H1 (cell line): Measurements from ENCODE around the gene MARK3. TPM values are rescaled to one million over a fixed set of nuclear protein-coding genes. Genes with fewer than 3 reads are reported as not detected.

Source experiments
- CBX5 ChIP-seq: fragments of 300-800, 300-1000 bp; sonication (generic); IDR thresholded peaks from 2 replicates; pipeline ENCODE4 v1.7.1; 2016; ENCODE audit warnings: antibody characterized with exemption, low read length, low read depth
- CBX8 ChIP-seq: fragments of 300-800, 300-1000 bp; sonication (generic); IDR thresholded peaks from 2 replicates; pipeline ENCODE4 v1.7.1; 2016; ENCODE audit warnings: low read depth, low read length, borderline replicate concordance
- CEBPB ChIP-seq: IDR thresholded peaks from 2 replicates; pipeline ENCODE4 v1.6.1; 2012; ENCODE audit warnings: low read depth, low read length
- CHD1 ChIP-seq: IDR thresholded peaks from 2 replicates; pipeline ENCODE4 v1.6.1; 2012; ENCODE audit warnings: low read depth, low read length, improper control_type of control experiment
- CHD2 ChIP-seq: IDR thresholded peaks from 2 replicates; pipeline ENCODE4 v1.6.1; 2012; ENCODE audit warnings: low read length, improper control_type of control experiment
- CTBP2 ChIP-seq: IDR thresholded peaks from 2 replicates; pipeline ENCODE4 v1.7.0; 2011; ENCODE audit warnings: borderline replicate concordance, mild to moderate bottlenecking, moderate library complexity, mixed read lengths, low read length; ENCODE audit not compliant: insufficient read depth, insufficient read length
- EZH2 ChIP-seq: fragments of 200-600 bp; sonication (generic); IDR thresholded peaks from 2 replicates; pipeline ENCODE4 v1.7.1; 2012; ENCODE audit warnings: low read depth, mild to moderate bottlenecking, moderate library complexity, low read length, inconsistent platforms; ENCODE audit not compliant: severe bottlenecking
- FOSL1 ChIP-seq: IDR thresholded peaks from 2 replicates; pipeline ENCODE4 v1.6.1; 2011; ENCODE audit warnings: mild to moderate bottlenecking, low read depth, low read length, moderate library complexity; ENCODE audit not compliant: insufficient read depth
- GTF2F1 ChIP-seq: IDR thresholded peaks from 2 replicates; pipeline ENCODE4 v1.6.1; 2012; ENCODE audit warnings: low read depth, low read length, improper control_type of control experiment, borderline replicate concordance
- JUND ChIP-seq: IDR thresholded peaks from 2 replicates; pipeline ENCODE4 v1.6.1; 2011; ENCODE audit warnings: mild to moderate bottlenecking, improper control_type of control experiment, low read length
- NANOG ChIP-seq: IDR thresholded peaks from 2 replicates; pipeline ENCODE4 v1.6.1; 2011; ENCODE audit warnings: low read length, low read depth, mild to moderate bottlenecking, inconsistent platforms; ENCODE audit not compliant: insufficient read depth, poor library complexity, severe bottlenecking
- NRF1 ChIP-seq: IDR thresholded peaks from 2 replicates; pipeline ENCODE4 v1.6.1; 2011; ENCODE audit warnings: mild to moderate bottlenecking, low read depth, low read length, improper control_type of control experiment
- POU5F1 ChIP-seq: IDR thresholded peaks from 2 replicates; pipeline ENCODE4 v1.6.1; 2011; ENCODE audit warnings: low read depth, mild to moderate bottlenecking, low read length, moderate library complexity
- RAD21 ChIP-seq, 2 experiments: IDR thresholded peaks in 1 of 2; conservative IDR thresholded peaks in 1 of 2; 2 replicates each; pipeline ENCODE4 v1.6.1; 2011; ENCODE audit warnings: low read depth in 2 of 2, low read length in 2 of 2, improper control_type of control experiment in 1 of 2, inconsistent platforms in 1 of 2, mild to moderate bottlenecking in 1 of 2, moderate library complexity in 1 of 2
- RFX5 ChIP-seq: IDR thresholded peaks from 2 replicates; pipeline ENCODE4 v1.6.1; 2011; ENCODE audit warnings: low read depth, low read length, improper control_type of control experiment, borderline replicate concordance
- SAP30 ChIP-seq: fragments of 300-600 bp; sonication (generic); IDR thresholded peaks from 2 replicates; pipeline ENCODE4 v1.7.1; 2012; ENCODE audit warnings: low read length, moderate library complexity, mild to moderate bottlenecking, inconsistent platforms; ENCODE audit not compliant: insufficient read depth, insufficient replicate concordance
- SIRT6 ChIP-seq: IDR thresholded peaks from one replicate; pipeline ENCODE4 v1.7.1; 2012; ENCODE audit warnings: low read length, inconsistent platforms
- SUZ12 ChIP-seq: fragments of 200-600 bp; sonication (generic); IDR thresholded peaks from 2 replicates; pipeline ENCODE4 v1.6.1; 2012; ENCODE audit warnings: mild to moderate bottlenecking, inconsistent platforms, low read length, moderate library complexity, mixed read lengths
- TAF7 ChIP-seq: optimal IDR thresholded peaks from 2 replicates; pipeline ENCODE3; 2011; ENCODE audit warnings: low read depth, mild to moderate bottlenecking, inconsistent platforms, low read length, moderate library complexity, borderline replicate concordance
- TCF12 ChIP-seq: IDR thresholded peaks from 2 replicates; pipeline ENCODE4 v1.6.1; 2011; ENCODE audit warnings: low read depth, mild to moderate bottlenecking, low read length
- YY1 ChIP-seq: IDR thresholded peaks from 2 replicates; pipeline ENCODE4 v1.6.1; 2011; ENCODE audit warnings: low read depth, mild to moderate bottlenecking, low read length
- ZNF274 ChIP-seq: IDR thresholded peaks from 2 replicates; pipeline ENCODE4 v1.7.0; 2012; ENCODE audit warnings: low read length, borderline replicate concordance; ENCODE audit errors: extremely low read depth
- polyA plus RNA-seq, 7 experiments: library from polyadenylated mRNA; depleted of rRNA in 3 of 7; stranded (reverse) in 5 of 7; unstranded in 2 of 7; fragments of >200 nt in 5 of 7; fragments of 200-250 nt in 2 of 7; gene quantifications; 1 replicate in 5 of 7; 2 replicates in 1 of 7; 4 replicates in 1 of 7; pipeline versions ENCODE4 v1.2.1 to v1.2.3, GENCODE V29; 2011 to 2013; ENCODE audit warnings: missing spikeins in 2 of 7, mixed read lengths in 2 of 7
- total RNA-seq: library from RNA; stranded (reverse); fragmentation: NEBNext Ultra II Directional; extraction: Animal tissue kit (Norgen Biotek cat#: 25700); gene quantifications from 2 replicates; pipeline ENCODE4 v1.2.1, GENCODE V29; 2021
- TF ChIP-seq, protein P1 (sequence below): IDR thresholded peaks from 2 replicates; pipeline ENCODE4 v1.6.1; 2012; ENCODE audit warnings: low read length, inconsistent platforms

MARK3 gene
- total and polyA plus RNA-seq, 2 of the 8 experiments (the other 6 are each of a cell fraction or from before 2014, with no cell fraction given), result 39.4 to 76.9 TPM

DNA sequence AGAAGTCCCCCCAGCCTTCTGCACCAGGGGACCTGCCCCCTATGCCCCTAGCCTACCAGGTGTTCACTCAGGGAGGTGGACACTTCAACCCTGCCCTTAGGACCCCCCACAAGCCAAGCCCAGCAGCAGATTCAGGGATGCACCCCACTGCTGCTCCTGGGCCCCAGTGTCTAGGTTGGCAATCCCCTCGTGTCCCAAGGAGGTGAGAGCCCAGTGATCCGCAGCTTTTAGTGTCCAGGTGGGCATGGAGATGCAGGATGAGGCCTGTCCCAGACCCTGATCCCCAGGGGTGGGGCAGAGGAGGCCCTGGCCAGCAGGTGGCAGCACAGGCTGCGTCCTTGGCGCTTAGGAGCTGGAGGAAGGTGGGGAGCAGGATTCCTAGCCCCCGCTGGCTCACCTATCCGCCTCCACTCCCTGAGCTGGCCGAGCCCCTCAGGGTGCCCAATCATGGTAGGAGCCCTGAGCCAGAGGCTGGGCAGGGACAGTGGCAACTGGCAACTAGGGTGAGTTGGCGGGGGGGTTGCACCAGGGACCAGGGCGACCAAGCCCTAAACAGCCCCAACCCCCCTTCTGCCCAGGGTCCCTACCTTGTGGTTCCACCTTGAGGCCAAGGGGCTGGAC is 133.3 kb downstream of the MARK3 start (continued):
- TF ChIP-seq YY1, result no peak
- no peak for TF ChIP-seq SIRT6
- TF ChIP-seq CEBPB, result no peak
- TF ChIP-seq POU5F1, result no peak
- TF ChIP-seq TCF12, result no peak
- TF ChIP-seq TAF7, result peak; percentile 22
- TF ChIP-seq GTF2F1, result no peak
- no peak for TF ChIP-seq JUND
- no peak for TF ChIP-seq ZNF274
- no peak for TF ChIP-seq CTBP2
- no peak for TF ChIP-seq FOSL1
- TF ChIP-seq EZH2, result no peak
- no peak for TF ChIP-seq RFX5
- no peak for TF ChIP-seq CBX5
- TF ChIP-seq NRF1, result no peak
- TF ChIP-seq CHD2, result no peak
- peak; percentile 83 for TF ChIP-seq RAD21 (IDR thresholded peaks at IDR 0.05 in 1 of 2, conservative IDR thresholded peaks at IDR 0.05 in 1 of 2; ENCODE audit: low read depth in 2 of 2, low read length in 2 of 2)
- no peak for TF ChIP-seq NANOG
- no peak for TF ChIP-seq SUZ12
- TF ChIP-seq CHD1, result no peak
- TF ChIP-seq, protein P1, sequence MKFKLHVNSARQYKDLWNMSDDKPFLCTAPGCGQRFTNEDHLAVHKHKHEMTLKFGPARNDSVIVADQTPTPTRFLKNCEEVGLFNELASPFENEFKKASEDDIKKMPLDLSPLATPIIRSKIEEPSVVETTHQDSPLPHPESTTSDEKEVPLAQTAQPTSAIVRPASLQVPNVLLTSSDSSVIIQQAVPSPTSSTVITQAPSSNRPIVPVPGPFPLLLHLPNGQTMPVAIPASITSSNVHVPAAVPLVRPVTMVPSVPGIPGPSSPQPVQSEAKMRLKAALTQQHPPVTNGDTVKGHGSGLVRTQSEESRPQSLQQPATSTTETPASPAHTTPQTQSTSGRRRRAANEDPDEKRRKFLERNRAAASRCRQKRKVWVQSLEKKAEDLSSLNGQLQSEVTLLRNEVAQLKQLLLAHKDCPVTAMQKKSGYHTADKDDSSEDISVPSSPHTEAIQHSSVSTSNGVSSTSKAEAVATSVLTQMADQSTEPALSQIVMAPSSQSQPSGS, result 0 out of 2 replicates have a peak, but pooled peaks have one; percentile 34
- TF ChIP-seq CBX8, result no peak
- TF ChIP-seq SAP30, result no peak
